ENCODE data around the gene ZNF578.
"Not testable (repeated sequence)": the region's sequence is repeated elsewhere in the genome, so short reads cannot be mapped to it uniquely, and the experiment has no call there.

ZNF578 gene

DNA sequence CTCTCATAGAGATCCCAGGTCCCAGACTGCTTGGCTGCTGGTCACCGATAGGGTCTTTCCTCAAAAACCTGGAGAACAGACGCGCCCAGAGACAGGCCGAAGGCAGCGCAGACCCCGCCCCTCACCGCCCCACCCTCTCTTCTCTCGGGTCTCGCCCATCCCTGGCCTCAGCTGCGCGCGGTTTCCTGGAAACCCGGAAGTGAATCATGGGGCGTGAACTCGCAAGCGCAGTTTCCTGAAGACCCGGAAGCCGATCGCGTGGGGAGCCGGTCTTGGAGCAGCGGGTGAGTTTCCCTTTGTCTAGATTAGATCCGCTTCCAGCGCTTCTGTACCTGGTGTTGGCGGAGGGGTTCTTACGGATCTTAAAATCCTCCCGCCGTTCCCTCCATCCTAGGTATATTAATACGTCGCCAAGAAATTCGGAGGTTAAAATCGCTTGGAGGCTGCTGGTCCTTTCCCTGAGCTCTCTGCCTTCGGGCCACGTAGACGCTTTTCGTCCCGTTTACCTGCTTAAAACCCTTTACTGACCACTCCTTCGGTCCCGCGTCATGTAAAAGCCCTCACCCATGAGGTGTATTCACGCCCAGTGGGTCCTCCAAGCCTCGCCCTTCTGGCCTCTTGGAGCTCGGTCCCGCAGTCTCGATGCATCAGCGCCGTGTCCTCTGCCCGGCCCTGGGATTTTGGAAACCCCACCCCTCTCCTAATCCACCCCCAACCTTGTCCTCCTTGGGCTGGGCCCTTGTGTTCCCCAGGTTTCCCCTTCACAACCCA lies at the start of gene ZNF578:
Gene ZNF578, plus strand, starts transcription at position 230 of the 771 bp plus-strand sequence. CDS start 48,293 bp downstream, outside the sequence.
- DNase-seq, result peak; percentile 81

- DNase-seq, result no peak
These were observed 43.1 kb upstream of the ZNF578 start for GRCh38 chr19:52410276-52410675.

- DNase-seq, result no peak
These were observed 37.6 kb upstream of the ZNF578 start for GRCh38 chr19:52415711-52416110.

GRCh38 chr19:52428937-52429336 lies 24.4 kb upstream of the ZNF578 start, which contains the start of gene ZNF534:
Gene ZNF534 (plus strand): TSS chr19:52429148. CDS start chr19:52431475, 2,327 bp downstream.
- no peak for DNase-seq

GRCh38 chr19:52442179-52442578 lies 11.2 kb upstream of the ZNF578 start:
- DNase-seq, result no peak

DNA sequence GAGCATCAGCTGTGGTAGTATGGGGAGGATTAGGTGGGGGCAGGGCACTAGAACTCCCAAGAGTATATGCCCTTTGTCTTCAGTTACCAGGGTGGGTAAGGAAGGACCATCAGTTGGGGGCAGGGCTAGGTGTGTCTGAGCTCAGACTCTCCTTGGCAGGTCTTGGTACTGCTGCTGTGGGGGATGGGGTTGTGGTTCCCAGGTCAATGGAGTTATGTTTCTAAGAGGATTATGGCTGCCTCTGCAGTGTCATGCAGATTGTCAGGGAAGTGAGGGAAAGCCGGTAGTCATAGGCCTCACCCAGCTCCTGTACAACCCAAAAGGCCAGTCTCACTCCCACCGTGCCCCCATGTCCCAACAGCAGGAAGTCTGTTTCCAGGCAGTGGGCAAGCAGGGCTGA lies 8.8 kb upstream of the ZNF578 start:
- DNase-seq, result no peak

DNA sequence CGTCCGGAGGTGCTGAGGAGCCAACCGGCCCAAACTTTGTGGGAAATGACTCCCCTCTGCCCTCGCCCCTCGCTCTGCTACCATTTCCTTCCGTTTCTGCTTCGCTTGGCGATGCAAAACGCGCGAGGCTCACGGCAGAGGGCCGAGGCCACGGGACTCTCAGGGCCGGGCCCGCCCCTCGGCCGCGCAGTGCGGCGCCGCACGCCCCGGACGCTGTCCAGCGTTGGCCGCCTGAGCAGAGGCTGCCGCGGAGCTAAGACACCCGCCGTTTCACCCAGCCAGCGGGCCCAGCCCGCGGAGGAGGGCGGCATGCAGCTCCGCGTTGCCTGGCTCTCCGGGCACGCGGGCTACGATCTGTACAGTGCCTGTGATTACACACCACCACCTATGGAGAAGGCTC lies 2.1 kb upstream of the ZNF578 start:
- DNase-seq, result no peak

- DNase-seq, result no peak
These were observed 11.6 kb downstream of the ZNF578 start for GRCh38 chr19:52464798-52465470.

DNA sequence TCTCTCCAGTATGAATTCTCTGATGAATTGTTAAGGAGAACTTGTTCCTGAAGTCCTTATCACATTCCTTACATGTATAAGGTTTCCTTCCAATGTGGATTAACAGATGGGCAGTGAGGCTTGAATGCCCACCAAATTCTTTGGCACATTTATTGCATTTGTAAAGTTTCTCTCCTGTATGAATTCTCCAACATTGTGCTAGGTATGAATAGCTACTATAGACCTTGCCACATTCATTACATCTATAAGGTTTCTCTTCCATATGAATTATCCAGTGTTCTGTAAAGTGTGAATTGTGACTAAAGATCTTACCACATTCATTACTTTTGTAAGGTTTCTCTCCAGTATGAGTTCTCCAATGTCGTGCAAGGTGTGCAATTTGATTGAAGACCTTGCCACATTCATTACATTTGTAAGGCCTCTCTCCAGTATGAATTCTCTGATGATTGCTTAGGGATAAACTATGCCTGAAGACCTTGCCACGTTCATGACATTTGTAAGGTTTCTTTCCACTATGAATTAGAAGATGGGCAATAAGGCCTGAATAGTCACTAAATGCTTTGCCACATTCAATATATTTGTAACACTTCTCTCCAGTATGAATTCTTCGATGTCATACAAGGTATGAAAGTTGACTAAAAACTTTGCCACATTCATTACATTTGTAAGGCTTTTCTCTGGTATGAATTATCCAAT lies 20.4 kb downstream of the ZNF578 start:
- no peak for DNase-seq

DNA sequence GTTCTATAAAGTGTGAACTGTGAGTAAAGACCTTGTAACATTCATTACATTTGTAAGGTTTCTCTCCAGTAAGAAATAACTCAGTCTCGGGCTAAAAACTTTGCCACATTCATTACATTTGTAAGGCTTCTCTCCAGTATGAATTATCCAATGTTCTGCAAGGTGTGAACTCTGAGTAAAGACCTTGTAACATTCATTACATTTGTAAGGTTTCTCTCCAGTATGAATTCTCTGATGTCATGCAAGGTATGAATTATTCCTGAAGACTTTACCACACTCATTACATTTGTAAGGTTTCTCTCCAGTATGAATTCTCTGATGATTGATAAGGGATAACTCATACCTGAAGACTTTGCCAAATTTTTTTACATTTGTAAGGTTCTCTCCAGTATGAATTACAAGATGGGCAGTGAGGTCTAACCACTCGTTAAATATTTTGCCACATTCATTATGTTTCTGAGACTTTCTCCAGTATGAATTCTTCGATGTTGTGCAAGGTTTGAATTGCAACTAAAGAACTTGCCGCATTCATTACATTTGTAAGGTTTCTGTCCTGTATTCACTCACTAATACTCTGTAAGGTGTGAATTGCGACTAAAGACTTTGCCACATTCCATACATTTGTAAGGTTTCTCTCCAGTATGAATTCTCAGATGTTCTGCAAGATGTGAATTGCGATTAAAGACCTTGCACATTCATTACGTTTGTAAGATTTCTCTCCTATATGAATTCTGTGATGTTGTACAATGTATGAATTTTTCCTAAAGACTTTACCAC lies 21.2 kb downstream of the ZNF578 start:
- DNase-seq, result no peak

- DNase-seq, result not testable (repeated sequence)
These were observed 30.9 kb downstream of the ZNF578 start for GRCh38 chr19:52484111-52484743.

GRCh38 chr19:52485064-52485463 lies 31.7 kb downstream of the ZNF578 start:
- DNase-seq, result not testable (repeated sequence)

DNA sequence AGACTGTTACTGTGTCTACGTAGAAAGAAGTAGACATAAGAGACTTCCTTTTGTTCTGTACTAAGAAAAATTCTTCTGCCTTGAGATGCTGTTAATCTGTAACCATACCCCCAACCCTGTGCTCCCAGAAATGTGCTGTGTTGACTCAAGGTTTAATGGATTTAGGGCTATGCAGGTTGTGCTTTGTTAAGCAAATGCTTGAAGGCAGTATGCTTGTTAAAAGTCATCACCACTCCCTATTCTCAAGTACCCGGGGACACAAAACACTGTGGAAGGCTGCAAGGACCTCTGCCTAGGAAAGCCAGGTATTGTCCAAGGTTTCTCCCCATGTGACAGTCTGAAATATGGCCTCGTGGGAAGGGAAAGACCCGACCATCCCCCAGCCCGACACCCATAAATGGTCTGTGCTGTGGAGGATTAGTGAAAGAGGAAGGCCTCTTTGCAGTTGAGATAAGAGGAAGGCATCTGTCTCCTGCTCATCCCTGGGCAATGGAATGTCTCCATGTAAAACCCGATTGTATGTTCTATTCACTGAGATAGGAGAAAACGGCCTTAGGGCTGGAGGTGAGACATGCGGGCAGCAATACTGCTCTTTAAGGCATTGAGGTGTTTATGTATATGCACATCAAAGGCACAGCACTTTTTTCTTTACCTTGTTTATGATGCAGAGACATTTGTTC lies 32.3 kb downstream of the ZNF578 start:
- not testable (repeated sequence) for DNase-seq

- peak; percentile 9 for DNase-seq
These were observed 39.0 kb downstream of the ZNF578 start for GRCh38 chr19:52492201-52492993.

DNA sequence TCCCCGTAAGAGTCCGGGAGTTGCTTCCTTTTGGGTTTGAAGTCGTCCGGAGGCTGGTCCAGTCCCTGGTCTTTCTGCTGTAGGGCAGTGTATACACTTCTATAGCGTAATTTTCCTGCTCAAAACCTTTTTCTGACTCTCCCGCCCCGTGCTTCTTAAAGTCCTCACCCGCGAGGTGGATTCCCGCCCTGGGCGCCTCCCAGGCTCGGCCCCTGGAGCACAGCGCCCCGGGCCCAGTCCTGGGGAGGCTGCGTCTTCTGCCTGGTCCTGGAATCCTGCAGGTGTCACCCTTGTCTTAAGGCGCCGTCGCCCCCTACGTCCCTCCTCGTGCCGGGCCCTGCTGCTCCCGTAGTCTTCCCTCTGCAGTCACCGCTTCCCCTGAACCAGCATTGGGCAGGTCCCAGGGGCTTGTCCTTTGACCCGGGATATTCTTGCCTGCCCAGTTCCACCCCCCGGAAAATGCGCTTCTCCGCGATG lies 39.7 kb downstream of the ZNF578 start:
- DNase-seq, result peak; percentile 2

- DNase-seq, result no peak
These were observed 41.2 kb downstream of the ZNF578 start for GRCh38 chr19:52494518-52494917.

- no peak for DNase-seq
These were observed 45.2 kb downstream of the ZNF578 start for GRCh38 chr19:52498571-52498970.

DNA sequence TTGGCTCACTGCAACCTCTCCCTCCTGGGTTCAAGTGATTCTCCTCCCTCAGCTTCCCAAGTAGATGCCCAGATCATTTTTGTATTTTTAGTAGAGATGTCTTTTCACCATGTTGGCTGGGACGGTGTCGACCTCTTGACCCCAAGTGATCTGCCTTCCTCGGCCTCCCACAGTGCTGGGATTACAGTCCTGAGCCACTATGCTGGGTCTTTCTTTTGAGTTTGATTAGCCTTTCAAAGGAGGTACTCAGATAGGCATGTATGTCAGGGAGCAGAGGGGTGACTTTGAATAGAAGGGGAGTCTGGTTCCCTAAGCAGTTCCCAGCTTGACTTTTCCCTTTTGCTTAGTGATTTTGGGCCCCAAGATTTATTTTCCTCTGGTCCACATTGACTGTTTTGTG lies 47.1 kb downstream of the ZNF578 start:
- DNase-seq, result not testable (repeated sequence)

GRCh38 chr19:52500991-52501390 lies 47.6 kb downstream of the ZNF578 start:
- DNase-seq, result not testable (repeated sequence)

GRCh38 chr19:52507266-52507665 lies 53.9 kb downstream of the ZNF578 start:
- DNase-seq, result no peak

- no peak for DNase-seq
These were observed 62.8 kb downstream of the ZNF578 start for GRCh38 chr19:52516191-52516590.

All from activated CD4-positive, alpha-beta T cell treated with anti-CD3 and anti-CD28 coated beads for 48 hours (primary cell).